K562 (cell line): ENCODE measurements around the gene JUNB. TPM values are rescaled to one million over a fixed set of nuclear protein-coding genes. Genes with fewer than 3 reads are reported as not detected.

ENCODE experiments used
- ARID1B ChIP-seq: fragments of 450-650 bp; IDR thresholded peaks from 2 replicates; pipeline ENCODE4 v1.6.1; 2016; ENCODE audit warnings: antibody characterized with exemption, mild to moderate bottlenecking, inconsistent platforms
- C11orf30 ChIP-seq: fragments of 450-650 bp; IDR thresholded peaks from 2 replicates; pipeline ENCODE4 v1.6.1; 2016; ENCODE audit warnings: low read depth, mild to moderate bottlenecking
- CREB1 ChIP-seq, 2 experiments: sonication (generic) in 1 of 2; formaldehyde crosslinking in 1 of 2; IDR thresholded peaks; 2 replicates each; pipeline versions ENCODE4 v1.6.1 to v1.8.0; 2012 to 2022; ENCODE audit warnings: inconsistent platforms in 1 of 2, mild to moderate bottlenecking in 1 of 2, missing genetic modification reagents in 1 of 2, moderate library complexity in 1 of 2
- FOS ChIP-seq: IDR thresholded peaks from 3 replicates; pipeline ENCODE4 v1.6.1; 2011; ENCODE audit not compliant: insufficient read length; ENCODE audit errors: extremely low read depth
- HDAC6 ChIP-seq: IDR thresholded peaks from 2 replicates; pipeline ENCODE4 v1.6.1; 2012; ENCODE audit warnings: low read depth, mild to moderate bottlenecking, control low read depth, inconsistent platforms, low read length, moderate library complexity
- PHF21A ChIP-seq: fragments of 450-650 bp; IDR thresholded peaks from 2 replicates; pipeline ENCODE4 v1.6.1; 2017; ENCODE audit warnings: low read depth, borderline replicate concordance
- POLR3G ChIP-seq: IDR thresholded peaks from 2 replicates; pipeline ENCODE4 v1.6.1; 2011; ENCODE audit not compliant: insufficient read length, insufficient replicate concordance; ENCODE audit errors: extremely low read depth
- PRDM10 ChIP-seq: fragments of 450-650 bp; IDR thresholded peaks from 2 replicates; pipeline ENCODE4 v1.6.1; 2018; ENCODE audit not compliant: partially characterized antibody
- SNIP1 ChIP-seq: fragments of 450-650 bp; IDR thresholded peaks from 2 replicates; pipeline ENCODE4 v1.7.1; 2017; ENCODE audit warnings: low read depth, mild to moderate bottlenecking
- SP1 ChIP-seq: sonication (generic); formaldehyde crosslinking; IDR thresholded peaks from 2 replicates; pipeline ENCODE4 v1.8.1; 2022; ENCODE audit warnings: mild to moderate bottlenecking, missing genetic modification reagents
- TCFL5 ChIP-seq: fragments of 250-450 bp; sonication (Bioruptor Pico); conservative IDR thresholded peaks from 2 replicates; pipeline ENCODE4 v1.6.1; 2021; ENCODE audit warnings: mild to moderate bottlenecking, moderate library complexity, matching md5 sums
- TEAD4 ChIP-seq, 2 experiments: sonication (generic) in 1 of 2; formaldehyde crosslinking in 1 of 2; IDR thresholded peaks; 2 replicates each; pipeline versions ENCODE4 v1.6.1 to v1.8.0; 2012 to 2022; ENCODE audit warnings: borderline replicate concordance in 1 of 2, inconsistent platforms in 1 of 2, low read length in 1 of 2, mild to moderate bottlenecking in 1 of 2, missing genetic modification reagents in 1 of 2
- ZNF384 ChIP-seq: IDR thresholded peaks from 2 replicates; pipeline ENCODE4 v1.6.1; 2012; ENCODE audit warnings: low read depth, low read length, improper control_type of control experiment
- ZNF507 ChIP-seq: conservative IDR thresholded peaks from 2 replicates; pipeline ENCODE4 v1.6.1; 2017; ENCODE audit warnings: missing genetic modification characterization, missing compliant biosample characterization
- polyA plus RNA-seq, 8 experiments: library from polyadenylated mRNA; depleted of rRNA in 4 of 8; stranded (reverse) in 5 of 8; unstranded in 3 of 8; fragments of >200 nt; fragmentation: Nextera tagmentation in 2 of 8; fragmentation: Illumina TruSeq in 1 of 8; extraction: Ambion mirVana in 2 of 8; extraction: Trizol in 1 of 8; gene quantifications; 2 replicates each; pipeline versions ENCODE4 v1.2.1 to v1.2.3, GENCODE V29; 2011 to 2014; ENCODE audit warnings: inconsistent platforms in 1 of 8, missing spikeins in 1 of 8
- total RNA-seq, 7 experiments: library from RNA; depleted of rRNA in 6 of 7; stranded (reverse); fragments of >200 nt in 6 of 7; fragmentation: Illumina TruSeq in 2 of 7; extraction: Trizol in 2 of 7; gene quantifications; 2 replicates each; pipeline versions ENCODE4 v1.2.1 to v1.2.3, GENCODE V29; 2011 to 2021; ENCODE audit warnings: low replicate concordance in 1 of 7
- TF ChIP-seq, protein P1 (sequence below): sonication (generic); formaldehyde crosslinking; IDR thresholded peaks from 2 replicates; pipeline ENCODE4 v1.8.1; 2023; ENCODE audit warnings: missing genetic modification reagents, mild to moderate bottlenecking, borderline replicate concordance
- TF ChIP-seq, protein P2 (sequence below): fragments of 200-400 bp; formaldehyde crosslinking; IDR thresholded peaks from 2 replicates; pipeline ENCODE4 v1.6.1; 2017; ENCODE audit warnings: mild to moderate bottlenecking, low read depth, low read length, moderate library complexity

JUNB gene
- total and polyA plus RNA-seq, 9 of the 15 experiments (the other 6 are each of a cell fraction or from before 2014, with no cell fraction given) = 0.23 to 88.1 (median 13.1) TPM

GRCh38 chr19:12793290-12794195 lies 2.3 kb downstream of the JUNB start (continued):
- TF ChIP-seq FOS = no peak
- TF ChIP-seq PHF21A = no peak
- no peak for TF ChIP-seq ARID1B
- TF ChIP-seq ZNF507 (tag) = no peak
- TF ChIP-seq, protein P1, sequence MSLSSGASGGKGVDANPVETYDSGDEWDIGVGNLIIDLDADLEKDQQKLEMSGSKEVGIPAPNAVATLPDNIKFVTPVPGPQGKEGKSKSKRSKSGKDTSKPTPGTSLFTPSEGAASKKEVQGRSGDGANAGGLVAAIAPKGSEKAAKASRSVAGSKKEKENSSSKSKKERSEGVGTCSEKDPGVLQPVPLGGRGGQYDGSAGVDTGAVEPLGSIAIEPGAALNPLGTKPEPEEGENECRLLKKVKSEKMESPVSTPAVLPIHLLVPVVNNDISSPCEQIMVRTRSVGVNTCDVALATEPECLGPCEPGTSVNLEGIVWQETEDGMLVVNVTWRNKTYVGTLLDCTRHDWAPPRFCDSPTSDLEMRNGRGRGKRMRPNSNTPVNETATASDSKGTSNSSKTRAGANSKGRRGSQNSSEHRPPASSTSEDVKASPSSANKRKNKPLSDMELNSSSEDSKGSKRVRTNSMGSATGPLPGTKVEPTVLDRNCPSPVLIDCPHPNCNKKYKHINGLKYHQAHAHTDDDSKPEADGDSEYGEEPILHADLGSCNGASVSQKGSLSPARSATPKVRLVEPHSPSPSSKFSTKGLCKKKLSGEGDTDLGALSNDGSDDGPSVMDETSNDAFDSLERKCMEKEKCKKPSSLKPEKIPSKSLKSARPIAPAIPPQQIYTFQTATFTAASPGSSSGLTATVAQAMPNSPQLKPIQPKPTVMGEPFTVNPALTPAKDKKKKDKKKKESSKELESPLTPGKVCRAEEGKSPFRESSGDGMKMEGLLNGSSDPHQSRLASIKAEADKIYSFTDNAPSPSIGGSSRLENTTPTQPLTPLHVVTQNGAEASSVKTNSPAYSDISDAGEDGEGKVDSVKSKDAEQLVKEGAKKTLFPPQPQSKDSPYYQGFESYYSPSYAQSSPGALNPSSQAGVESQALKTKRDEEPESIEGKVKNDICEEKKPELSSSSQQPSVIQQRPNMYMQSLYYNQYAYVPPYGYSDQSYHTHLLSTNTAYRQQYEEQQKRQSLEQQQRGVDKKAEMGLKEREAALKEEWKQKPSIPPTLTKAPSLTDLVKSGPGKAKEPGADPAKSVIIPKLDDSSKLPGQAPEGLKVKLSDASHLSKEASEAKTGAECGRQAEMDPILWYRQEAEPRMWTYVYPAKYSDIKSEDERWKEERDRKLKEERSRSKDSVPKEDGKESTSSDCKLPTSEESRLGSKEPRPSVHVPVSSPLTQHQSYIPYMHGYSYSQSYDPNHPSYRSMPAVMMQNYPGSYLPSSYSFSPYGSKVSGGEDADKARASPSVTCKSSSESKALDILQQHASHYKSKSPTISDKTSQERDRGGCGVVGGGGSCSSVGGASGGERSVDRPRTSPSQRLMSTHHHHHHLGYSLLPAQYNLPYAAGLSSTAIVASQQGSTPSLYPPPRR (CRISPR knock-in tag) = no peak
- TF ChIP-seq HDAC6 = no peak
- 0 out of 2 replicates have a peak, but pooled peaks have one; percentile 22 for TF ChIP-seq TEAD4 (IDR thresholded peaks at IDR 0.05; ENCODE audit: low read length)
- TF ChIP-seq TEAD4 (CRISPR knock-in tag; IDR thresholded peaks at IDR 0.05; ENCODE audit: borderline replicate concordance) = no peak
- TF ChIP-seq CREB1 (IDR thresholded peaks at IDR 0.05) = peak; percentile 86
- peak; percentile 88 for TF ChIP-seq CREB1 (CRISPR knock-in tag; IDR thresholded peaks at IDR 0.05)
- no peak for TF ChIP-seq POLR3G
- peak; percentile 87 for TF ChIP-seq SP1 (CRISPR knock-in tag)
- peak; percentile 94 for TF ChIP-seq ZNF384
- peak; percentile 44 for TF ChIP-seq PRDM10
- TF ChIP-seq TCFL5 (CRISPR knock-in tag) = no peak
- TF ChIP-seq, protein P2, sequence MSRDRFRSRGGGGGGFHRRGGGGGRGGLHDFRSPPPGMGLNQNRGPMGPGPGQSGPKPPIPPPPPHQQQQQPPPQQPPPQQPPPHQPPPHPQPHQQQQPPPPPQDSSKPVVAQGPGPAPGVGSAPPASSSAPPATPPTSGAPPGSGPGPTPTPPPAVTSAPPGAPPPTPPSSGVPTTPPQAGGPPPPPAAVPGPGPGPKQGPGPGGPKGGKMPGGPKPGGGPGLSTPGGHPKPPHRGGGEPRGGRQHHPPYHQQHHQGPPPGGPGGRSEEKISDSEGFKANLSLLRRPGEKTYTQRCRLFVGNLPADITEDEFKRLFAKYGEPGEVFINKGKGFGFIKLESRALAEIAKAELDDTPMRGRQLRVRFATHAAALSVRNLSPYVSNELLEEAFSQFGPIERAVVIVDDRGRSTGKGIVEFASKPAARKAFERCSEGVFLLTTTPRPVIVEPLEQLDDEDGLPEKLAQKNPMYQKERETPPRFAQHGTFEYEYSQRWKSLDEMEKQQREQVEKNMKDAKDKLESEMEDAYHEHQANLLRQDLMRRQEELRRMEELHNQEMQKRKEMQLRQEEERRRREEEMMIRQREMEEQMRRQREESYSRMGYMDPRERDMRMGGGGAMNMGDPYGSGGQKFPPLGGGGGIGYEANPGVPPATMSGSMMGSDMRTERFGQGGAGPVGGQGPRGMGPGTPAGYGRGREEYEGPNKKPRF = no peak
- TF ChIP-seq C11orf30 = no peak; the same call in 1 of the 2 replicates
- no peak for TF ChIP-seq SNIP1
